Inflammatory macrophage treated with lipopolysaccharide for 4 hours (primary cell): ENCODE results near the gene CCNL1.
"Not testable (repeated sequence)": the region's sequence is repeated elsewhere in the genome, so short reads cannot be mapped to it uniquely, and the experiment has no call there.

Experiments
- DNase-seq: peaks from one replicate; pipeline ENCODE4 v3.0.0-alpha.2; 2020

The CCNL1 gene

GRCh38 chr3:157170861-157171260, 10.9 kb upstream of the CCNL1 start:
- peak; percentile 68 for DNase-seq

- DNase-seq = no peak
These were observed 7.6 kb upstream of the CCNL1 start for GRCh38 chr3:157167371-157168042.

GRCh38 chr3:157166561-157166960, 6.6 kb upstream of the CCNL1 start:
- DNase-seq = no peak

- DNase-seq = no peak
These were observed 6.2 kb upstream of the CCNL1 start for GRCh38 chr3:157166115-157166514.

GRCh38 chr3:157163217-157163953, 3.4 kb upstream of the CCNL1 start:
- DNase-seq = no peak

GRCh38 chr3:157162620-157163019, 2.7 kb upstream of the CCNL1 start:
- not testable (repeated sequence) for DNase-seq

- DNase-seq = peak; percentile 99
These were observed 894 bp upstream of the CCNL1 start for GRCh38 chr3:157160658-157161424.

- peak; percentile 78 for DNase-seq
These were observed 748 bp downstream of the CCNL1 start for GRCh38 chr3:157159037-157159761.

GRCh38 chr3:157157836-157158235, 2.1 kb downstream of the CCNL1 start:
- DNase-seq = no peak

- DNase-seq = peak; percentile 45
These were observed 2.9 kb downstream of the CCNL1 start for GRCh38 chr3:157156837-157157635.

- no peak for DNase-seq
These were observed 4.4 kb downstream of the CCNL1 start for GRCh38 chr3:157155591-157155990.

- DNase-seq = no peak
These were observed 5.2 kb downstream of the CCNL1 start for GRCh38 chr3:157154563-157155330.

GRCh38 chr3:157152930-157153329, 7.0 kb downstream of the CCNL1 start:
- no peak for DNase-seq

- no peak for DNase-seq
These were observed 7.5 kb downstream of the CCNL1 start for GRCh38 chr3:157152438-157152837.

- DNase-seq = no peak
These were observed 8.3 kb downstream of the CCNL1 start for GRCh38 chr3:157151627-157152026.

GRCh38 chr3:157151151-157151550, 8.8 kb downstream of the CCNL1 start:
- no peak for DNase-seq

- no peak for DNase-seq
These were observed 10.7 kb downstream of the CCNL1 start for GRCh38 chr3:157149136-157149696.

- DNase-seq = no peak
These were observed 11.6 kb downstream of the CCNL1 start for GRCh38 chr3:157148196-157148889.

- no peak for DNase-seq
These were observed 12.7 kb downstream of the CCNL1 start for GRCh38 chr3:157147099-157147803.
